Measurements from ENCODE around the gene G6PC3. TPM values are rescaled to one million over a fixed set of nuclear protein-coding genes. Genes with fewer than 3 reads are reported as not detected.

Gene G6PC3
- total RNA-seq, 1 donor from 2014 or later = 16.6 TPM

DNA sequence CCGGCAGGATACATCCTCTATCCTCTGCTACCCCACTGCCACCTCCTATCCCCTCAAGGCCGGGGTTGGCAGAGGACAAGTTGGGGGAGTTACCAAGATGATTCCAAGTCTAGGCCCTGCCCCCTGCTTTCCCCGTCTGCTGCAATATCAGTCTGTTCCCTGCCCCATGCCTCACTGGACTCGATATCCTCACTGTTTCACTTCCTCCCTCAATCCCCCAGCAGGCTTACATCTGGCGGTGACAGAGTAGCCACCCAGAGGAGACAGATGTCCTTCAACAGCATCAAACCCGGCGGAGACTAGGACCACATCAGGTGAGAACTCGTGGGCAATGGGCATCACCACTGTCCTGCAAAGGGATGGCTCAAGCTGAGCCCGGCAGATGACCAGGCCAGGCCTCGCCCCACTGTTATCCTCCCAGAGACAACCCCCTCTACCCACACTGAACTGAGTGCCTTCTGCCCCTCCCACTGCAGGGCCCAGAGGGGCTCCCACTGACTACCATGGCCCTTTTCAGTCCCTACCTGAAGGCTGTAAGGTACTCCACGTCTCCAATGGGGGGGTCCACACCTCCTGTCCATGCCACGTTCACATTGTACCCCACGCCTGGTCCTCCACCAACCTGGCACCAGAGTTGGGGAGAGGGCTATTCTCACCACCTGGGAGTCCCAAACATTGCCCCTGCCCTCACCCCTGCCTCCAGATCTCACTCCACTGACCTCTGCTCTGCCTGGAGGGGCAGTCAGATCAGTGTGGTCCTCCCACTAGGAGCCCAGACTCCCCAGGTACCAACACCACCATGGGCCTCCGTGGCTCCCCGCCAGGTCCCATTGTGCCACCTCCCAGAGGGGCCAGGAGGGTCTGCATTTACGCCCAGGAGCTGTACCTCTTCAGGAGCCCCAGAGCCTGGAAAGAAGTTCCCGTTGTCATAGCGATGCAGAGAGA lies 9.6 kb downstream of the G6PC3 start:
- Histone ChIP-seq H3K4me1 (peaks cover 9% of the 10 kb centered on the region), H3K4me3 (no peak overlapping the region), H3F3A (ENCODE audit: low read depth) (peaks cover 25% of the 10 kb centered on the region), H3K4me2 (no peak overlapping the region), H3K36me3 (no peaks in the 10 kb centered on the region), H3K27ac (no peak overlapping the region), H4K20me1 (ENCODE audit: low read depth) (peaks cover 3% of the 10 kb centered on the region), H3K9ac (no peak overlapping the region), H3K27me3 (no peaks in the 10 kb centered on the region), H3K79me2 (ENCODE audit: low read depth) (no peaks in the 10 kb centered on the region), H3K9me3 (ENCODE audit: low read depth) (no peaks in the 10 kb centered on the region), H2AFZ (replicated peaks) (no peak overlapping the region)
- Mint-ChIP-seq H3K9me3 (no peaks in the 10 kb centered on the region), H3K27ac (peak overlapping the region; percentile 87), H3K4me3 (peak overlapping the region; percentile 48), H3K36me3 (peaks cover 40% of the 10 kb centered on the region), H3K27me3 (ENCODE audit: insufficient read depth, low read depth) (peaks cover 7% of the 10 kb centered on the region), H3K4me1 (peaks cover 36% of the 10 kb centered on the region)
- TF ChIP-seq EZH2 (IDR thresholded peaks at IDR 0.05) = no peak
- no peak for DNase-seq (ENCODE audit: low spot score)

DNA sequence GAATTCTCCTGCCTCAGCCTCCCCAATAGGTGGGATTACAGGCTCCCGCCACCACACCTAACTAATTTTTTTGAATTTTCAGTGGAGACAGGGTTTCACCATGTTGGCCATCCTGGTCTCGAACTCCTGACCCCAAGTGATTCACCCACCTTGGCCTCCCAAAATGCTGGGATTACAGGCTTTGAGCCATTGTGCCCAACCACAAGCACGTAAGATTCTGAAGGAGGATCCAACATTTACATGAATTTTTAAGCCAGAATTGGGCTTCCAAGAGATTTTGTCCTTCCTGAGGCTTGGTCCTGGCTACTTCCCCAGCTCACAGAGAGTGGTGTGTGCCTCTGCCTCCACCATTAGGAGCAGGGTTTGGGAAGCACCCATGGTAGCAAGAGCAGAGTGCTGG lies 11.1 kb downstream of the G6PC3 start:
- H3K4me1 Mint-ChIP-seq = peaks cover 42% of the 10 kb centered on the region
- no peaks in the 10 kb centered on the region for H3K79me2 ChIP-seq (ENCODE audit: low read depth)

DNA sequence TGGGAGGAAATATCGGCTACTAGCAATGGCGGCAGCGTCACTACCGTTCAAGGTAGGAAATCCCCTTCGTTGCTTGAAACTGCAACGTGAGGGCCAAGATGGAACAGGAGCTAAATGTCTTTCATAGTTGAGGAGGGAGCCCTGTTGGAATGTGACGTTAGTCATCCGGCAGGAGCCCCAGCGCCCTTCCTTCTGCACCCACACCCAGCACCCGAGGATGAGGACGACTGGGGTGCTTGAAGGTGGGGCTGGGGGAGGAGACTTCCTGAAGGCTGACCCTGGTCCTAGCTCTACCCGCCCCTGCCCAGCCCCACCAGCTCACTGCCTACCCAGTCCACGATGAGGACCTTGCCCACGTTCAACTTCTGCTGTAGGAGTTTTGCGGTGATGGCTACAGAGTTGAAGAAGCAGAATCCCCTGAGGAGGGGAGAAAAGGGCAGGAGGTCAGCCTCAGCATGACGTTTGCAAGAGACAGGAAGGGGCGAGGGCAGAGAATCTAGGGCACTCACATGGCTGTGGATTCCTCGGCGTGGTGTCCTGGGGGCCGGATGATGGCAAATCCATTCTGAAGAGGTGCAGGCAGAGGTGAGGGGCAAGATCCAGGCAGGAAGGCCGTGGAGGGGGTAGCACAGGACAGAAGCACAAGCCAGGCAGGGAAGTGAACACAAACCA lies 11.9 kb downstream of the G6PC3 start:
- Histone ChIP-seq H3K4me2 (no peak overlapping the region), H3K27ac (no peak overlapping the region), H3F3A (ENCODE audit: low read depth) (peaks cover 28% of the 10 kb centered on the region), H2AFZ (replicated peaks) (no peak overlapping the region), H4K20me1 (ENCODE audit: low read depth) (no peaks in the 10 kb centered on the region), H3K79me2 (ENCODE audit: low read depth) (no peaks in the 10 kb centered on the region), H3K9me3 (ENCODE audit: low read depth) (no peaks in the 10 kb centered on the region), H3K36me3 (no peaks in the 10 kb centered on the region), H3K4me1 (peaks cover 24% of the 10 kb centered on the region), H3K9ac (no peak overlapping the region), H3K27me3 (no peaks in the 10 kb centered on the region), H3K4me3 (no peak overlapping the region)
- no peak overlapping the region for H3K4me3 Mint-ChIP-seq
- H3K27me3 Mint-ChIP-seq (ENCODE audit: insufficient read depth, low read depth) = peaks cover 6% of the 10 kb centered on the region
- no peaks in the 10 kb centered on the region for H3K9me3 Mint-ChIP-seq
- DNase-seq (ENCODE audit: low spot score) = no peak
- H3K27ac Mint-ChIP-seq = peak overlapping the region; percentile 53
- H3K36me3 Mint-ChIP-seq = peaks cover 29% of the 10 kb centered on the region
- H3K4me1 Mint-ChIP-seq = peaks cover 48% of the 10 kb centered on the region
- TF ChIP-seq, protein P1, sequence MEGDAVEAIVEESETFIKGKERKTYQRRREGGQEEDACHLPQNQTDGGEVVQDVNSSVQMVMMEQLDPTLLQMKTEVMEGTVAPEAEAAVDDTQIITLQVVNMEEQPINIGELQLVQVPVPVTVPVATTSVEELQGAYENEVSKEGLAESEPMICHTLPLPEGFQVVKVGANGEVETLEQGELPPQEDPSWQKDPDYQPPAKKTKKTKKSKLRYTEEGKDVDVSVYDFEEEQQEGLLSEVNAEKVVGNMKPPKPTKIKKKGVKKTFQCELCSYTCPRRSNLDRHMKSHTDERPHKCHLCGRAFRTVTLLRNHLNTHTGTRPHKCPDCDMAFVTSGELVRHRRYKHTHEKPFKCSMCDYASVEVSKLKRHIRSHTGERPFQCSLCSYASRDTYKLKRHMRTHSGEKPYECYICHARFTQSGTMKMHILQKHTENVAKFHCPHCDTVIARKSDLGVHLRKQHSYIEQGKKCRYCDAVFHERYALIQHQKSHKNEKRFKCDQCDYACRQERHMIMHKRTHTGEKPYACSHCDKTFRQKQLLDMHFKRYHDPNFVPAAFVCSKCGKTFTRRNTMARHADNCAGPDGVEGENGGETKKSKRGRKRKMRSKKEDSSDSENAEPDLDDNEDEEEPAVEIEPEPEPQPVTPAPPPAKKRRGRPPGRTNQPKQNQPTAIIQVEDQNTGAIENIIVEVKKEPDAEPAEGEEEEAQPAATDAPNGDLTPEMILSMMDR (IDR thresholded peaks at IDR 0.05) = no peak
- TF ChIP-seq EZH2phosphoT487 (IDR thresholded peaks at IDR 0.05) (no peak), EZH2 (IDR thresholded peaks at IDR 0.05) (no peak)

More for the DNA sequence above, 11.1 kb downstream of the G6PC3 start:
- no peak overlapping the region for H3K4me3 ChIP-seq
- H3K36me3 ChIP-seq = no peaks in the 10 kb centered on the region
- no peak overlapping the region for H3K9ac ChIP-seq
- H3K9me3 Mint-ChIP-seq = no peaks in the 10 kb centered on the region
- H3K36me3 Mint-ChIP-seq = peaks cover 30% of the 10 kb centered on the region
- no peak overlapping the region for H2AFZ ChIP-seq (replicated peaks)
- no peak for DNase-seq (ENCODE audit: low spot score)
- H3K27me3 ChIP-seq = no peaks in the 10 kb centered on the region
- peaks cover 5% of the 10 kb centered on the region for H3K27me3 Mint-ChIP-seq (ENCODE audit: insufficient read depth, low read depth)
- no peak overlapping the region for H3K4me3 Mint-ChIP-seq
- no peaks in the 10 kb centered on the region for H4K20me1 ChIP-seq (ENCODE audit: low read depth)
- H3K4me2 ChIP-seq = no peak overlapping the region
- TF ChIP-seq EZH2 (IDR thresholded peaks at IDR 0.05) (no peak), EZH2phosphoT487 (IDR thresholded peaks at IDR 0.05) (no peak)
- TF ChIP-seq, protein P1 (IDR thresholded peaks at IDR 0.05) = no peak
- no peak overlapping the region for H3K27ac ChIP-seq
- peaks cover 31% of the 10 kb centered on the region for H3F3A ChIP-seq (ENCODE audit: low read depth)
- H3K4me1 ChIP-seq = peaks cover 19% of the 10 kb centered on the region
- no peak overlapping the region for H3K27ac Mint-ChIP-seq
- H3K9me3 ChIP-seq (ENCODE audit: low read depth) = no peaks in the 10 kb centered on the region

Measured in neural progenitor cell (in vitro differentiated cells).